Measurements from ENCODE around the gene RCC2. TPM values are rescaled to one million over a fixed set of nuclear protein-coding genes. Genes with fewer than 3 reads are reported as not detected.

The RCC2 gene
- total RNA-seq, 4 donors from 2014 or later, result 5.7 to 11.5 (median 7.8) TPM

- no peaks in the 10 kb centered on the region for H3K36me3 ChIP-seq
- H3K4me3 ChIP-seq, result no peak overlapping the region
- TF ChIP-seq CTCF (IDR thresholded peaks at IDR 0.05 in 4 of 5, conservative IDR thresholded peaks at IDR 0.05 in 1 of 5) (no peak), POLR2A (IDR thresholded peaks at IDR 0.05) (no peak)
- H3K27me3 ChIP-seq, result peaks cover 3 to 7% (median 5%) of the 10 kb centered on the region in 3 donors
- H3K4me1 ChIP-seq, result no peaks in the 10 kb centered on the region
- in situ Hi-C loops (cut with MboI; ENCODE audit: low sequenced_read_pairs in 4 of 4), result no loop called here
- ATAC-seq (no peak), DNase-seq (no peak)
- no peaks in the 10 kb centered on the region for H3K9me3 ChIP-seq
- intact Hi-C loops (cut with DNase I; ENCODE audit: low total_unique reads), result no loop called here
- H3K27ac ChIP-seq, result no peak overlapping the region
Measured at GRCh38 chr1:17359031-17359430, 80.4 kb downstream of the RCC2 start.

GRCh38 chr1:17358557-17358956 is 80.9 kb downstream of the RCC2 start:
- DNase-seq, result no peak
- Histone ChIP-seq H3K9me3 (no peaks in the 10 kb centered on the region), H3K4me3 (no peak overlapping the region), H3K27ac (no peak overlapping the region), H3K4me1 (no peaks in the 10 kb centered on the region), H3K36me3 (no peaks in the 10 kb centered on the region), H3K27me3 (peaks cover under 1 to 4% (median 3%) of the 10 kb centered on the region in 3 donors)
- in situ Hi-C loops (cut with MboI; ENCODE audit: low sequenced_read_pairs in 4 of 4) (no loop called here), intact Hi-C loops (cut with DNase I; ENCODE audit: low total_unique reads) (no loop called here)
- no peak for ATAC-seq
- TF ChIP-seq POLR2A (IDR thresholded peaks at IDR 0.05), result no peak
- TF ChIP-seq CTCF (IDR thresholded peaks at IDR 0.05 in 4 of 5, conservative IDR thresholded peaks at IDR 0.05 in 1 of 5), result no peak

Other genes with a start within 250 kb of the RCC2 start
- not detected for gene PADI1, start 234.5 kb downstream of the RCC2 start, total RNA-seq
- not detected for gene PADI3, start 190.6 kb downstream of the RCC2 start, total RNA-seq
- gene PADI4, start 131.5 kb downstream of the RCC2 start, total RNA-seq, result not detected
- not detected for gene PADI6, start 67.5 kb downstream of the RCC2 start, total RNA-seq
- gene ARHGEF10L, start 100.0 kb upstream of the RCC2 start, total RNA-seq, result 100 to 1,000 TPM in 1 of 4 donors, 10 to 100 TPM in 3; 21.2 to 111 (median 73.8) TPM

Data from gastrocnemius medialis (tissue), 4 donors.